Right ventricle myocardium superior (tissue), 1 donor: ENCODE data around the gene IGF1. TPM values are rescaled to one million over a fixed set of nuclear protein-coding genes. Genes with fewer than 3 reads are reported as not detected.
"Not testable (repeated sequence)": the region's sequence is repeated elsewhere in the genome, so short reads cannot be mapped to it uniquely, and the experiment has no call there.

Experiments used
- ATAC-seq: fragments of 200-7000 bp; cut with Tn5 transposase; one replicate; pipeline ENCODE4 v1.9.1; 2020; ENCODE audit warnings: mild to moderate bottlenecking; ENCODE audit not compliant: poor library complexity
- DNase-seq: peaks from one replicate; pipeline ENCODE4 v3.0.0-alpha.2; 2020
- intact Hi-C: fragments of 100-400 bp; cut with DNase I; formaldehyde crosslinking; loops from one replicate; pipeline ENCODE4 v1.11.2; 2022
- total RNA-seq: library from RNA; stranded (reverse); fragmentation: NEBNext Ultra II Directional; extraction: Animal tissue kit (Norgen Biotek cat#: 25700); gene quantifications from one replicate; pipeline ENCODE4 v1.2.1, GENCODE V29; 2021
- donor health status: DM: no; HTN: yes; CAD: no; lungs with severe emphysema.

IGF1 gene
- total RNA-seq, 1 donor from 2014 or later = 8.3 TPM

GRCh38 chr12:102468261-102468915 is 12.0 kb downstream of the IGF1 start:
- intact Hi-C loops = no loop called here
- DNase-seq = no peak
- ATAC-seq = no peak

DNA sequence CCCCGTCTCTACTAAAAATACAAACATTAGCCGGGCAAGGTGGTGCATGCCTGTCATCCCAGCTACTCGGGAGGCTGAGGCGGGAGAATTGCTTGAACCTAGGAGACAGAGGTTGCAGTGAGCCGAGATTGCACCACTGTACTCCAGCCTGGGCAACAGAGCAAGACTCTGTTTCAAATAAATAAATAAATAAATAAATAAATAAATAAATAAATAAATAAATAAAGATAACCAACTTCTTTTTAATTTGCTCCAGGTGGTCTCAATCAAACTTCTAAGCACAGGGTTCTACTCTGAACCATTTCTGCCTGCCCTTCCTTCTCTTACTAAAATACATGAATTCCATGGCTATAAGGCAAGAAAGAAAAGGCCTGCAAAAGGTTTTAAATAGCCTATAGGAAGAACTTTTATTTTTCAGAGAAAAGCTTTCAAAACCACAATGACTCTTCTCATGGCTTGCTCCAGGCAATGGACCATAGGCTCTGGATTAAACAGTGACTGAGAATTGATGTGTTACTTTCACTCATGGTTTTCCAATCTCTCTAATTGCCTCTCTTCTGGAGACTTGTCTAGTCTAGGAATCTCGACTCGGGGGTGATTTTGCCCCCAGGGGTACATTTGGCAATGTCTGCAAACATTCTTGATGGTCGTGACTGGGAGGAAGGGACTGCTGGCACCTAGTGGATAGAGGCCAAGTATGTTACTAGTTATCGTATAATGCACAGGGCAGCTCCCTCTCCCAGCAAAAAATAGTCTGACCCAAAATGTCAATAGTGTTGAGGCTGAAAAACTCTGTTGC is 14.4 kb downstream of the IGF1 start:
- ATAC-seq (no peak), DNase-seq (no peak)
- intact Hi-C loops = no loop called here

- no peak for ATAC-seq
- no peak for DNase-seq
- intact Hi-C loops = no loop called here
Observed at GRCh38 chr12:102463659-102464249, 16.6 kb downstream of the IGF1 start.

- DNase-seq = no peak
- ATAC-seq = peak; percentile 49
- intact Hi-C loops = no loop called here
Observed at GRCh38 chr12:102462795-102463465, 17.4 kb downstream of the IGF1 start.

- ATAC-seq (no peak), DNase-seq (no peak)
- intact Hi-C loops = no loop called here
Observed at GRCh38 chr12:102462386-102462785, 18.0 kb downstream of the IGF1 start.

- ATAC-seq (peak; percentile 56), DNase-seq (no peak)
- intact Hi-C loops = no loop called here
Observed at GRCh38 chr12:102461501-102461900, 18.9 kb downstream of the IGF1 start.

DNA sequence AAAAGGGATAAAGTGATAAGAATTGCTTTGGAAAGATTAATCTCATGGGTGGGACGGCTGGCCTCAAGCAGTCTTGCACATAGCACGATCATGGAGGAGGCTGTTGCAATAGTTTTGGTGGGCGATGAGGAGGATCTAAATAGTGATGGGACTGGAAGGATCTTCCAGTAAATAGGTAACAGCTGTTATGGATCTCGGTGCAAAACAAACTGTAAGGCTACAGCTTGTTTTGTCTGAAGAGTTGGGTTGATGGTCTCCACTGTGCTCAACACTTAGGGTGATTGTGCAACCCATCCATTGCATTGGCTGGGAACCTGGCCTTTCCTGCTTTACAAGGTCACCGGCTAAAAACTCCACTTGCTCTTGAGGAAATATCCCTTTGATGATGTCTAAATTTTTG is 21.0 kb downstream of the IGF1 start:
- DNase-seq = peak; percentile 28
- peak; percentile 37 for ATAC-seq
- intact Hi-C loops = no loop called here

DNA sequence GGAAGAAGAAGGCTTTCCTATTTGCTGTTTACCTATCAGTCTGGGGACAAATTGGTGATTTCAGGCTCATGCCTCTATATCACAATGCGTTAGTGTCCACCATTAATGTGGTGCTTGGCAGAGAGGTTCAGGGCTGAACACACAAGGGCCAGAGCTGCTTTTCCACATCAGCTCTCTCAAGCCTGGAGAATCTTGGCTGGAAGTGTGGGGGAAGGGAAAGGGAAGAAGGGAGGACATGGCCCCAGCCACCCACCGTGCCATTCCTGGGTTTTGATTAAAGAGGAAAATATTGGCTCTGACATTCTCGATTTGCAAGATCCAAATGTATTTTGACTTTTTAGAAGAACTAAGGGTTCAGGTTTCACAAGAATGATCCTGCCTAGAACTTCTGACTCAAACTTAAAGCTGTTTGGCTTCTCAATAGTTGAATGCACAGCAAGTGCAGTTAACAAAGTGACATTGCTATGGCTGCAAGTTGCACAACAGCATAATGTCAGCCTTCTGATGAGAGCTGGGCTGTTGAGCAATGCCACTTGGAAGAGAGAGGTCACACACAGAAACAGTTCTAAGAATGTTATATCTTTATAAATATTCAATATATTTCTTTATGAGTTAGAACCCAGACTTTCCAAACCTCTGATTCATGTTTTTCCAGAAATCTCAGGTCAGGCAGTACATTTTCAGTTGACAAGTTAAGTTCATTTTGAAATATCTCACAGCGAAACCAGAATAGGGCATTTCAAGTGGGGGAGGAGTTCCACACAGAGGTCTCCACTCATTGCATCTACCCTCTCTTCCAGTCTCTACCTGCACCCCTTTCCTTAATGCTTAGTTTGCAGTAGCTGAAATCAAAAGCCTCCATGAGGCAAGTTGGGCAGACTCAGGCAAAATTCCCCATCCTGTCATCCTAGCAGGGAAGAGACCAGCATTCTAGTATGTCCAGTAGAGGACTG is 25.3 kb downstream of the IGF1 start:
- peak; percentile 85 for ATAC-seq
- intact Hi-C loops = no loop called here
- DNase-seq = peak; percentile 47

- intact Hi-C loops = no loop called here
- no peak for ATAC-seq
- no peak for DNase-seq
Observed at GRCh38 chr12:102454330-102454729, 26.0 kb downstream of the IGF1 start.

GRCh38 chr12:102452605-102453004 is 27.8 kb downstream of the IGF1 start:
- intact Hi-C loops = no loop called here
- DNase-seq = no peak
- peak; percentile 38 for ATAC-seq

DNA sequence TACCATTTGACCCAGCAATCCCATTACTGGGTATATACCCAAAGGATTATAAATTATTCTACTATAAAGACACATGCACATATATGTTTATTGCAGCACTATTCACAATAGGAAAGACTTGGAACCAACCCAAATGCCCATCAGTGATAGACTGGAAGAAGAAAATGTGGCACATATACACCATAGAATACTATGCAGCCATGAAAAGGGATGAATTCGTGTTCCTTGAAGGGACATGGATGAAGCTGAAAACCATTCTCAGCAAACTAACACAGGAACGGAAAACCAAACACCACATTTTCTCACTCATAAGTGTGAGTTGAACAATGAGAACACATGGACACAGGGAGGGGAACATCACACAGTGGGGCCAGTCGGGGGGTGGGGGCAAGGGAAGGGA is 31.3 kb downstream of the IGF1 start:
- DNase-seq, intact Hi-C loops, ATAC-seq: not testable (repeated sequence)

- DNase-seq, ATAC-seq, intact Hi-C loops: not testable (repeated sequence)
Observed at GRCh38 chr12:102447426-102447825, 32.9 kb downstream of the IGF1 start.

DNA sequence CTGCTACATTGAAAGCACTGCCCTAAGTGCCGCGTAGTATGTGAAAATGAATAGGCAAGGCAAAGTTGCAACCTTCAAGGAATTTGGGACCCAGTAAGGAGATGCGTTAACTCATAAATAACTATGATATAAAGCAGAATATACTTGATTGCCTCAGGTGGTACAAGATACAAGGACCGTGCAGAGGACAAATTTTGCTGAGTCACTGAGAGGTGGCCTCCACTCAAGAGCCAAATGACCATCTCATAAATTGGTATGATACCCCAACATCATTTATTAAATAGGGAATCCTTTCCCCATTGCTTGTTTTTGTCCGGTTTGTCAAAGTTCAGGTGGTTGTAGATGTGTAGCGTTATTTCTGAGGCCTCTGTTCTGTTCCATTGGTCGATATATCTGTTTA is 35.7 kb downstream of the IGF1 start:
- no peak for ATAC-seq
- intact Hi-C loops = no loop called here
- no peak for DNase-seq

DNA sequence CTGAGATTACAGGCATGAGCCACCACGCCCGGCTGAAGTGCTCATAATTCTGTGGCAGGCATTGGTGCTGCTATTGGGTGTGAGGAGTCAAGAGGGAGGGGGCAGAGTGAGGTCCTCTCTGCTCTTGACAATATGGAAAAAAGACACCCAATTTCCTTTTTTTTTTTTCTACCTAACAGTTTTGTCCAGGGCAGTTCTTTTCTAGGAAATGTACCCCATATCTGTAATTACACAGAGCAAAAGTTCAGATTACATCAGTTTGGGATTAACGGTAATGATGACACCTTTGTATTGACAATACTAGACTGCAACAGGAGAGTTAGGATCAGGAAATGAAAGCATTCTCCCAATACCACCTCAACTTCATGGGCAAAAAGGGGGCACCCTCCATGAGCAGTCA is 36.3 kb downstream of the IGF1 start:
- no peak for DNase-seq
- intact Hi-C loops = no loop called here
- ATAC-seq = no peak

DNA sequence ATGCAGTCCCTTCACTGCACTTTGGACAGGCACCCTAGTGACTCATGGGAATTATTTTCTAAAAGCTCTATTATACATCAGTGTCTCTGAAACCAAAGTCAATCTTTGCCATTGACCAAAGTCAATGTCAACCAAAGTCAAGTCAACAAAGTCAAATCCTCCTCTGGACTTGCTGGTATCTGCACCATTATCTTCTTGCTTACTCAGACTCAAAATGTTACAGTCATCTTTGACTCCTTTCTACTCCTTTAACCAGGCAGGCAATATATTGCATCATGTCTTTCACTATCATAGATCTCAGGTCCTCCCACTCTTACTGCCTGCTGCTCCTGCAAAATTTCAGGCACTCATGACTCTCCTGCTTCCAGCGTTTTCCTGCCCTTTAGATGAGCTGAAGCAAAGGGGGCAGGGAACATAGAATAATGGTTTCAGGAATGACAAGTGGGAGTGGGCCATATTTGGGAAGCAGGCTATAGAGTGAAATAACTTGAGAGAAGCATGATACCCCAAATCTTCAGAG is 39.2 kb downstream of the IGF1 start:
- intact Hi-C loops = no loop called here
- DNase-seq (no peak), ATAC-seq (no peak)

GRCh38 chr12:102439426-102440405 is 40.6 kb downstream of the IGF1 start:
- intact Hi-C loops = no loop called here
- DNase-seq = no peak
- peak; percentile 71 for ATAC-seq

DNA sequence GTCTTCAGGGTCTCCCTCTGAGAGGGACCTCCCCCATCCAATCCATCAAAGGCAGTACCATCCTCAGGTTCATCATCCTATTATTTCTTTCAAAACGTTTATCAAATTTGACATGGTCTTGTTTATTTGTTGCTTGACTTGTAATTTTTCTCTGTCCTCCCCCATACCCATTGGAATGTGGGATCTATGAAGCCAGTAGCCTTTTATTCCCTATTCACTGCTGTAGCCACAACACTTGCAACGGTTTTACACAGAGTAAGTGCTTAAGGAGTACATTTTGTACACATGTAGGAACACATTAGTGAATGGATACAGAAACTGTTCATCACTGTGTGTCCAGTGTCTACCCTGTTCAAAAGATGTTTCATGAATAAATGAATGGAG is 41.5 kb downstream of the IGF1 start:
- intact Hi-C loops = no loop called here
- no peak for DNase-seq
- no peak for ATAC-seq
